HG02840 (cell line): ENCODE results near the gene OLR1.
"Not testable (repeated sequence)": the region's sequence is repeated elsewhere in the genome, so short reads cannot be mapped to it uniquely, and the experiment has no call there.

Experiments used
- ATAC-seq: cut with Tn5 transposase; IDR thresholded peaks from one replicate; pipeline ENCODE4 v1.9.1; 2021; ENCODE audit warnings: mild to moderate bottlenecking, moderate library complexity, moderate number of reproducible peaks; ENCODE audit not compliant: unreplicated experiment, low FRiP score

OLR1 gene

GRCh38 chr12:10171973-10172728, at the start of gene OLR1:
OLR1 (minus strand) TSS chr12:10172132; CDS start chr12:10172077, 55 bp downstream.
- ATAC-seq: no peak

GRCh38 chr12:10220398-10221077, 48.6 kb upstream of the OLR1 start:
- no peak for ATAC-seq

- no peak for ATAC-seq
These were observed 46.1 kb upstream of the OLR1 start for GRCh38 chr12:10218021-10218420.

DNA sequence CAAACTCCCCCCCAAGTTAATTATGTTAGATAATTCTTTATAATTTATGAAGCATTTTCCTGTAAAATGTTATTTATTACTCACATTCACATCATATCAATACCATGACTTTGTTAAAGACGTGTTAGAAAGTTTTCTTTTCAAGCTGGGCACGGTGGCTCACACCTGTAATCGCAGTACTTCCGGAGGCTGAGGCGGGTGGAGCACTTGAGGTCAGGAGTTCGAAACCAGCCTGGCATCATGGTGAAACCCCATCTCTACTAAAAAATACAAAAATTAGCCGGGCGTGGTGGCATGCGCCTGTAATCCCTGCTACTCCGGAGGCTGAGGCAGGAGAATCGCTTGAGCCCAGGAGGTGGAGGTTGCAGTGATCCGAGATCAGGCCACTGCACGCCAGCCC, 44.0 kb upstream of the OLR1 start:
- ATAC-seq: not testable (repeated sequence)

GRCh38 chr12:10215436-10215835, 43.5 kb upstream of the OLR1 start:
- ATAC-seq: no peak

- ATAC-seq: no peak
These were observed 42.9 kb upstream of the OLR1 start for GRCh38 chr12:10214895-10215267.

DNA sequence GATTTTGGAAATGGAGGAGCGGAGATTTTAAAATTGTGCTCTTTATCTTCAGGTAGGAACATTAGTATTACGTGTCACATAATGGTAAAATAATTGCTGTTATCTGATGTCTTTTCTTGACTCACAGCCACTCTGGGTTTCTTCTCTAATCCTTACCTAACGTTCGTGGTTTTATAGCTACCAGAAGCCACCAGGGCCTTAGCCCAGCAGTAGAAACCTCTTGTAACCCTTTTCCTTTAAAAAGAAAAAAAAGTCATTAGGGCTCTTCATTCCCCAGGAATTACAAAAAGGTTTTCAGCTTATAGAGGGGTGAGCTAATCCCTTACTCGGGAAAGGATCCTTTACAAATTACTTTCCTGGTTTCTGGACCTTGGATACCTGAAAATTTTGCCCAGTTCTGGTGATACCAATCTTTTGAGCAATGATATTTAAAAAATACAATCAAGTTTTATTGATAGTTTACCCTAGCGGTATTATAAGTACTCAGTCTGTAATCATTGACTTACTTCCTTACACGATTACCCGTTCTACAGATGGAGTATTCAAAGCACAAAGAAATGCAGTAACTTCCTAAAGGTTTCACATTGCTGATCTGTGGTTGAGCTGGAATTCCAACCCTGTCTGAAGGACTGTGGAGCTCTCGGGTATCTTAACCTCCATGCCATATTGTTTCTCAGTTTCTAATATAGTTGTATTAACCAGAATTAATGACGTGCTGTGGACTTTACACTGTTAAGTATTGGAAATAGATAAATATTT, 42.4 kb upstream of the OLR1 start:
- no peak for ATAC-seq

- ATAC-seq: peak; percentile 46
These were observed 41.5 kb upstream of the OLR1 start for GRCh38 chr12:10213168-10214135.

DNA sequence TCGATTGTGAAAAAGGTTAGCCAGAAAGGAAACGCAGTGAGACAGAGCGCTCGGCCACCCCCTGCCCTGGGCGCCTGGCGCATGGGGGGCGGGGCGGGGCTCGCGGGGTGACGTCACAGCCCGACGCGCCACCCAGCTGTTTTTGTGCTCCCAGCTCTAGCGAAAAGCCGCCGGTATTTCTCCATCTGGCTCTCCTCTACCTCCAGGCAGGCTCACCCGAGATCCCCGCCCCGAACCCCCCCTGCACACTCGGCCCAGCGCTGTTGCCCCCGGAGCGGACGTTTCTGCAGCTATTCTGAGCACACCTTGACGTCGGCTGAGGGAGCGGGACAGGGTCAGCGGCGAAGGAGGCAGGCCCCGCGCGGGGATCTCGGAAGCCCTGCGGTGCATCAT, 40.8 kb upstream of the OLR1 start, which contains the start of gene GABARAPL1:
Gene GABARAPL1, plus strand, starts transcription at position 139 of the 393 bp plus-strand sequence. Its CDS starts 253 bp downstream, at position 392.
- ATAC-seq: peak; percentile 52

DNA sequence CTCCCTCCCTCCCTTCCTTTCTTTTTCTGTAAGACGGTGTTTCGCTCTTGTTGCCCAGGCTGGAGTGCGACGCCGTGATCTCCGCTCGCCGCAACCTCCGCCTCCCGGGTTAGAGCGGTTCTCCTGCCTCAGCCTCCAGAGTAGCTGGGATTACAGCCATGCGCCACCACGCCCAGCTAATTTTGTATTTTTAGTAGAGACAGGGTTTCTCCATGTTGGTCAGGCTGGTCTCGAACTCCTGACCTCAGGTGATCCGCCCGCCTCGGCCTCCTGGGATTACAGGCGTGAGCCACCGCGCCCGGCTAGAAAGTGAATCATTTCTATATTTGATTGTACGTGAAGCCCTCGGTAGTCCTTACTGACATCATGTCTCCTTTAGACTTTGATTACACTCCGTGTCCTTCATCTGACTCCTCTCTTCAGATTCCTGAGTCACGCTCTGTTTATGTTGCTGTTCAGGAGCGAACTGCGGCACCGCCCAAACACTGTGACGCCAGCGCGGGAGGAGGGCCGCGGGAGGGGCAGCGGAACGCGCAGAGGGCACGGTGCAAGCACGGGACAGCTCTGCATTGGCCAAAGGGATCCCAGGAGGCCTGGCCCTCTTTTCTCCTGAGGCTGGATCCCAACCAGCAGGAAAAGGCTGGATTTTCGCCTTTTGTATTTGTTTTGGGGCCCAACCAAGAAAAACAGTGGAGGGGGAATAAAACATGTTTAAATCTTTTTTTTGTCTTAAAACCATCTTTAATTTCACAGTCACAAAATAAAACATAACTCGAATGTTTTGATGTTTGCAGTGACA, 40.2 kb upstream of the OLR1 start:
- ATAC-seq: no peak

DNA sequence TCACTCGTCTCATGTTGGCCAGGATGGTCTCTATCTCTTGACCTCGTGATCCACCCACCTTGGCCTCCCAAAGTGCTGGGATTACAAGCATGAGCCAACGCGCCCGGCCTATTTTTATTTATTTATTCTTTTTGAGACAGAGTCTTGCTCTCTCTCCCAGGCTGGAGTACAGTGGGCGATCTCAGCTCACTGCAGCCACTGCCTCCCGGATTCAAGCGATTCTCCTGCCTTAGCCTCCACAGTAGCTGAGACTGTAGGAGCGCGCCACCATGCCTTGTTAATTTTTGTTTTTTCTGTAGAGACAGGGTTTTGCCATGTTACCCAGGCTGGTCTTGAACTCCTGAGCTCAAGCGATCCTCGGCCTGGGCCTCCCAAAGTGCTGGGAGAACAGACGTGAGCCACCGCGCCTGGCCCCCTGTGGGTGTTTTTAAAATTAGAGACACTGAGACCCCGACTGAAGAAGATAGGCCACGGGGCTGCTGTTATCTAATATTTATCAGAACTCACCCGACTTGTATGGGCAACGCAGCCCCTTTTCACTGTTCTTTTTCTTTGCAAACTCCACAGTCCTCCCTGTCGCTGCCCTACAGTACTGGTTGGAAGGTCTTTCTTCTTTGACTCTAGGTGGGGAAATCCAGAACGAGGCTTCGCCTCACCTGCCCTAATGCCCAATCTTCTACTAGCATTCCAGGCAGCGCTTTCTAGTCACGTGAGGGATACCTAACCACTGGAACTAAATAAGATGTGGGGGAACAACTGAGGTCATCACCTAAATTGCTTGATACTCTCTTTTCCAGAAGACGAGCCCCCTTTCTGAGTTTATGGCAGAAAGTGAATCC, 39.4 kb upstream of the OLR1 start:
- no peak for ATAC-seq

- no peak for ATAC-seq
These were observed 38.3 kb upstream of the OLR1 start for GRCh38 chr12:10210225-10210624.

DNA sequence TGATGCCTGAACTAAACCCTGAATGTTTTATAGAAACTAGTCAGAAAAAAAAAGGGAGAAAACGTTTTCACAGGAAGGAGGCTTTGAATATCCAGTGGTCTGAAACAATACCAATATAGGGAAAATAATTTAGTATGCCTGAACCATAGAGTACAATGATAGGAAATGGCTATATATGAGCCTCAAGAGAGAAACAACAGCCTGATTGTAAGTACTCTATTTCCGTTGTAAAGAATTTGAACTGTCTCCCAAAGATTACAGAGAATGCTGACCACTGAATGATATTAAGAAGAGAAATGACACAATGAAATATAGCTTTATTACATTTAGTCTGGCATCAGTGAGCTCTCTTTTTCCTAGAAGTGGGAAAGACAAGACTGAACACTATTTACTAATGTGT, 35.2 kb upstream of the OLR1 start:
- ATAC-seq: no peak

DNA sequence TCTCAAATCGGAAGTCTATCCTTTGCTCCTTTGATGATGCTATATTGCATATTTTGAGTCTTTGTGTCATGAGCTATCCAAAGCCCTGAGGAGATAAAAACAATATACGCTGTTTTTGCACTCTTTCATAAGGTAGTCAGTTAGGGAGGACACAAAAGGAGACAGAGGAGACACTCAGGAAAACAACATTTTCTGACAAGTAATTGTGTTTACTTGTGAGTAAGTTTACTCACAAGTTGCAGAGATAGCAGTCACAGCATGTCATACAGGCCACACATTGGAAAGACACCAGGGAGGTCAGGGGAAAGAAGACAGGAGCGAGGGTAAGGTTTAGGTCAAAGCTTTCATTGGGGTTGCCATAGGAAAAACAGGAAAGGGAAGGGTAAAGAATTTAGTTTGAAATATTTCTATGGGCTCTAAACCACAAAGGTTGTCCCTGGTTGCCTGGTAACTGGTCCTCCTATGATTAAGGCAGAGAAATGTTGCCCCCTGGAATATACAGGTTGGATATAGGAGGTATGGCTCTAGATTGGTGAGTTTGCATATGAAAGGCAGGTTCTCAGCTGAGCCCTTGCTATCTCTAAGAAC, 33.4 kb upstream of the OLR1 start:
- ATAC-seq: no peak

- not testable (repeated sequence) for ATAC-seq
These were observed 32.6 kb upstream of the OLR1 start for GRCh38 chr12:10204495-10204894.

- no peak for ATAC-seq
These were observed 25.9 kb upstream of the OLR1 start for GRCh38 chr12:10197879-10198278.

- ATAC-seq: no peak
These were observed 24.3 kb upstream of the OLR1 start for GRCh38 chr12:10196210-10196609.

- no peak for ATAC-seq
These were observed 22.3 kb upstream of the OLR1 start for GRCh38 chr12:10194160-10194670.
